22Rv1 (cell line): ENCODE data around the gene ANKLE1.
A peak's percentile ranks its signal among the peaks of the same experiment; 100 is the strongest.

Experiments used
- H3K27ac ChIP-seq: fragments of 450-650 bp; 2 replicates; pipeline ENCODE4 v1.5.1; 2017
- CTCF ChIP-seq: fragments of 450-650 bp; IDR thresholded peaks from 2 replicates; pipeline ENCODE4 v1.5.1; 2017; ENCODE audit warnings: mild to moderate bottlenecking
- ZFX ChIP-seq: fragments of 450-650 bp; IDR thresholded peaks from 2 replicates; pipeline ENCODE4 v1.6.1; 2017; ENCODE audit warnings: antibody characterized with exemption, borderline replicate concordance

Gene ANKLE1

GRCh38 chr19:17243830-17244617 is 37.7 kb upstream of the ANKLE1 start:
- peak overlapping the region; percentile 92 for H3K27ac ChIP-seq

GRCh38 chr19:17244618-17245534 is 36.8 kb upstream of the ANKLE1 start:
- peak overlapping the region; percentile 92 for H3K27ac ChIP-seq
- TF ChIP-seq CTCF (no peak), ZFX (no peak)

More at GRCh38 chr19:17243830-17244617, 37.7 kb upstream of the ANKLE1 start:
- TF ChIP-seq CTCF (no peak), ZFX (no peak)

GRCh38 chr19:17245535-17245984 is 36.1 kb upstream of the ANKLE1 start, which contains the start of gene NR2F6:
TSS of gene NR2F6 (minus strand) at chr19:17245919. CDS start at chr19:17245220, 699 bp downstream.
- H3K27ac ChIP-seq: peak within 1 kb of the TSS; percentile 92
- TF ChIP-seq CTCF (no peak), ZFX (no peak)

GRCh38 chr19:17246681-17247425 is 34.8 kb upstream of the ANKLE1 start:
- H3K27ac ChIP-seq: peak overlapping the region; percentile 92

GRCh38 chr19:17248011-17248776 is 33.5 kb upstream of the ANKLE1 start:
- TF ChIP-seq CTCF (no peak), ZFX (no peak)
- peak overlapping the region; percentile 92; the same call in 1 of the 2 replicates for H3K27ac ChIP-seq

More at GRCh38 chr19:17246681-17247425, 34.8 kb upstream of the ANKLE1 start:
- TF ChIP-seq CTCF: no peak

GRCh38 chr19:17249887-17250548 is 31.7 kb upstream of the ANKLE1 start:
- no peak for TF ChIP-seq CTCF
- no peak for TF ChIP-seq ZFX
- H3K27ac ChIP-seq: no peak overlapping the region
